ENCODE results near the gene COL4A2.

DNA sequence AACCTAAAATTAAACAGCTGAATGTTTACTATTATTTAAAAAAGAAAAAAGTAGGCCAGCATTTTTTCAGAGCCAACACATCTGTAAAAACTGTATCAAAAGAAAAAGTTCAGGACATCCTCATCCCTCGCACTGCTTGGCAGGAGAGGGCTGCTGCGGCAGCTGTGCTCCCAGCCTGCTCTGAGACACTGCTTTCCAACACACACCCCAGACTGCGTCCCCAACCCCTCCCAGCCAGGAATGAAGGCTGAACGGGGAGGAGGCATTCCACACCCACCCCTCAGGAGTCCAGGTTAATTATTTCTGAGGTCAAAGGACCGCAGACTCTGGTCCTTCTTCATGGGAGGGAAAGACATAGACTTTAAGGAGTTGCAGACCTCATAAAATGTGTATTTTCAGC lies 43.2 kb upstream of the COL4A2 start:
- TF ChIP-seq, protein P1, sequence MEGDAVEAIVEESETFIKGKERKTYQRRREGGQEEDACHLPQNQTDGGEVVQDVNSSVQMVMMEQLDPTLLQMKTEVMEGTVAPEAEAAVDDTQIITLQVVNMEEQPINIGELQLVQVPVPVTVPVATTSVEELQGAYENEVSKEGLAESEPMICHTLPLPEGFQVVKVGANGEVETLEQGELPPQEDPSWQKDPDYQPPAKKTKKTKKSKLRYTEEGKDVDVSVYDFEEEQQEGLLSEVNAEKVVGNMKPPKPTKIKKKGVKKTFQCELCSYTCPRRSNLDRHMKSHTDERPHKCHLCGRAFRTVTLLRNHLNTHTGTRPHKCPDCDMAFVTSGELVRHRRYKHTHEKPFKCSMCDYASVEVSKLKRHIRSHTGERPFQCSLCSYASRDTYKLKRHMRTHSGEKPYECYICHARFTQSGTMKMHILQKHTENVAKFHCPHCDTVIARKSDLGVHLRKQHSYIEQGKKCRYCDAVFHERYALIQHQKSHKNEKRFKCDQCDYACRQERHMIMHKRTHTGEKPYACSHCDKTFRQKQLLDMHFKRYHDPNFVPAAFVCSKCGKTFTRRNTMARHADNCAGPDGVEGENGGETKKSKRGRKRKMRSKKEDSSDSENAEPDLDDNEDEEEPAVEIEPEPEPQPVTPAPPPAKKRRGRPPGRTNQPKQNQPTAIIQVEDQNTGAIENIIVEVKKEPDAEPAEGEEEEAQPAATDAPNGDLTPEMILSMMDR (IDR thresholded peaks at IDR 0.05): no peak
- TF ChIP-seq POLR2AphosphoS5 (IDR thresholded peaks at IDR 0.05) (peak; percentile 21 to 27 (median 24)), POLR2A (IDR thresholded peaks at IDR 0.05) (no peak), EP300 (IDR thresholded peaks at IDR 0.05; ENCODE audit: low read depth) (no peak)

All from transverse colon (tissue), 4 donors.